GM12878 (cell line): ENCODE results near the gene PLXNC1. TPM values are rescaled to one million over a fixed set of nuclear protein-coding genes. Genes with fewer than 3 reads are reported as not detected.

Source experiments
- ATAC-seq: fragments of 200-7000 bp; cut with Tn5 transposase; 3 replicates; pipeline ENCODE4 v1.9.1; 2020; ENCODE audit warnings: mild to moderate bottlenecking, moderate library complexity
- BruUV-seq: library from RNA; stranded (reverse); fragments of 400-500 nt; replicated peaks from 2 replicates; lab custom pipeline; 2021; lab: Mats Ljungman, UMichigan
- CTCF ChIA-PET: fragments of 300-600 bp; sonication (Branson Sonifier 250); formaldehyde crosslinking; extraction: SDS; loops from one replicate; lab custom pipeline; 2021; ENCODE audit warnings: inconsistent platforms; lab: Yijun Ruan, JAX
- POLR2A ChIA-PET: fragments of 350-600 bp; formaldehyde crosslinking; extraction: SDS; loops from one replicate; lab custom pipeline; 2021; ENCODE audit warnings: inconsistent platforms; lab: Charles Lee
- RAD21 ChIA-PET: fragments of 300-600 bp; sonication (Branson Sonifier 250); formaldehyde crosslinking; loops from one replicate; lab custom pipeline; 2023; ENCODE audit warnings: antibody characterized with exemption; ENCODE audit not compliant: unreplicated experiment; lab: Charles Lee
- SMC1A ChIA-PET: fragments of 300-600 bp; sonication (Branson Sonifier 250); formaldehyde crosslinking; loops from one replicate; lab custom pipeline; 2023; ENCODE audit not compliant: unreplicated experiment, uncharacterized antibody; lab: Charles Lee
- DNase-seq: peaks from one replicate; pipeline ENCODE4 v3.0.0-alpha.2; 2011; ENCODE audit warnings: low read depth, low spot score
- FAIRE-seq: peaks from 3 replicates; lab custom pipeline; 2011; peaks lifted over from hg19 to GRCh38; lab: Jason Lieb, UNC
- H2AFZ ChIP-seq: 2 replicates; pipeline ENCODE4 v1.6.0; 2011; ENCODE audit warnings: low read depth, low read length, control low read depth; ENCODE audit not compliant: control insufficient read depth
- H3K27ac ChIP-seq: 2 replicates; pipeline ENCODE4 v1.5.1; 2011; ENCODE audit warnings: control low read depth; ENCODE audit not compliant: control insufficient read depth, insufficient read depth
- H3K27me3 ChIP-seq, 2 experiments: replicated peaks in 1 of 2; 2 replicates each; pipeline versions ENCODE4 v1.6.0 to v1.6.1; 2011; ENCODE audit warnings: low read length in 1 of 2; ENCODE audit not compliant: control insufficient read depth in 2 of 2, insufficient read depth in 2 of 2
- H3K36me3 ChIP-seq, 2 experiments: 2 replicates each; pipeline ENCODE4 v1.5.1; 2011; ENCODE audit warnings: low read length in 1 of 2; ENCODE audit not compliant: control insufficient read depth in 2 of 2, insufficient read depth in 2 of 2
- H3K4me1 ChIP-seq: 2 replicates; pipeline ENCODE4 v1.6.1; 2011; ENCODE audit warnings: mild to moderate bottlenecking, low read length, moderate library complexity, mixed read lengths; ENCODE audit not compliant: control insufficient read depth, insufficient read depth
- H3K4me2 ChIP-seq: 2 replicates; pipeline ENCODE4 v1.6.0; 2011; ENCODE audit warnings: control low read depth; ENCODE audit not compliant: control insufficient read depth, insufficient read depth
- H3K4me3 ChIP-seq: fragments of 200-600 bp; sonication (generic); 2 replicates; pipeline ENCODE4 v1.5.1; 2016
- H3K79me2 ChIP-seq: 2 replicates; pipeline ENCODE4 v1.6.0; 2011; ENCODE audit warnings: low read length; ENCODE audit not compliant: control insufficient read depth, insufficient read depth
- H3K9ac ChIP-seq: 2 replicates; pipeline ENCODE4 v1.8.0; 2011; ENCODE audit warnings: low read length, control low read depth, mixed read lengths; ENCODE audit not compliant: control insufficient read depth, insufficient read depth
- H3K9me3 ChIP-seq: replicated peaks from 3 replicates; pipeline ENCODE4 v1.5.1; 2011; ENCODE audit warnings: mild to moderate bottlenecking, low read length; ENCODE audit not compliant: control insufficient read depth, insufficient read depth
- H4K20me1 ChIP-seq: 2 replicates; pipeline ENCODE4 v1.6.0; 2011; ENCODE audit not compliant: control insufficient read depth, insufficient read depth
- ATF2 ChIP-seq: IDR thresholded peaks from 2 replicates; pipeline ENCODE4 v1.6.1; 2012; ENCODE audit warnings: low read length, inconsistent platforms
- BACH1 ChIP-seq: fragments of 450-650 bp; IDR thresholded peaks from 2 replicates; pipeline ENCODE4 v1.6.1; 2017; ENCODE audit warnings: mild to moderate bottlenecking, borderline replicate concordance
- FOS ChIP-seq: IDR thresholded peaks from 3 replicates; pipeline ENCODE4 v1.6.1; 2011; ENCODE audit warnings: borderline replicate concordance; ENCODE audit not compliant: insufficient read length; ENCODE audit errors: extremely low read depth
- MAX ChIP-seq: IDR thresholded peaks from 2 replicates; pipeline ENCODE4 v1.6.1; 2012; ENCODE audit warnings: low read depth, low read length, improper control_type of control experiment
- MEF2A ChIP-seq: IDR thresholded peaks from 2 replicates; pipeline ENCODE4 v1.6.1; 2011; ENCODE audit warnings: low read depth, mild to moderate bottlenecking, low read length, moderate library complexity; ENCODE audit not compliant: insufficient read depth
- MEF2B ChIP-seq: fragments of 450-650 bp; IDR thresholded peaks from 2 replicates; pipeline ENCODE4 v1.6.1; 2018; ENCODE audit warnings: mild to moderate bottlenecking, moderate library complexity; ENCODE audit not compliant: partially characterized antibody, poor library complexity, severe bottlenecking
- NBN ChIP-seq: fragments of 450-650 bp; IDR thresholded peaks from 2 replicates; pipeline ENCODE4 v1.6.1; 2016
- NFXL1 ChIP-seq: fragments of 450-650 bp; IDR thresholded peaks from 2 replicates; pipeline ENCODE4 v1.6.1; 2017; ENCODE audit warnings: antibody characterized with exemption, mild to moderate bottlenecking, borderline replicate concordance
- NRF1 ChIP-seq: conservative IDR thresholded peaks from 2 replicates; pipeline ENCODE4 v1.6.1; 2011; ENCODE audit warnings: mild to moderate bottlenecking, low read depth, low read length, improper control_type of control experiment
- POLR2AphosphoS2 ChIP-seq: IDR thresholded peaks from 2 replicates; pipeline ENCODE4 v1.6.1; 2011; ENCODE audit warnings: low read depth, mild to moderate bottlenecking, low read length, improper control_type of control experiment, moderate library complexity
- POLR2AphosphoS5 ChIP-seq: IDR thresholded peaks from 2 replicates; pipeline ENCODE4 v1.6.1; 2011; ENCODE audit warnings: mild to moderate bottlenecking, low read length, inconsistent platforms
- RBBP5 ChIP-seq: fragments of 200-600 bp; sonication (generic); conservative IDR thresholded peaks from 2 replicates; pipeline ENCODE4 v1.6.1; 2016
- RELB ChIP-seq: fragments of 450-650 bp; IDR thresholded peaks from 2 replicates; pipeline ENCODE4 v1.6.1; 2017; ENCODE audit warnings: low read depth, mild to moderate bottlenecking, moderate library complexity
- SRF ChIP-seq, 2 experiments: IDR thresholded peaks; 2 replicates each; pipeline ENCODE4 v1.6.1; 2011; ENCODE audit warnings: low read depth in 2 of 2, low read length in 2 of 2, mild to moderate bottlenecking in 1 of 2, moderate library complexity in 1 of 2
- ZNF207 ChIP-seq: fragments of 450-650 bp; IDR thresholded peaks from 2 replicates; pipeline ENCODE4 v1.6.1; 2014; ENCODE audit warnings: antibody characterized with exemption, mild to moderate bottlenecking, borderline replicate concordance
- WGBS: methylation state at CpG from one replicate; pipeline ENCODE4 v1.1.6; 2016; ENCODE audit warnings: low lambda C conversion rate; ENCODE audit not compliant: insufficient replicate concordance, insufficient coverage; ENCODE audit errors: missing lambda C conversion rate; 5-methylcytosine and 5-hydroxymethylcytosine counted together
- in situ Hi-C: fragments of 300-500 bp; cut with MboI; formaldehyde crosslinking; loops from 9 replicates; pipeline ENCODE4 v1.14.3; 2018; ENCODE audit warnings: mixed read lengths
- intact Hi-C: fragments of 100-400 bp; cut with micrococcal nuclease; formaldehyde crosslinking; loops from one replicate; pipeline ENCODE4 v1.14.2; 2022; ENCODE audit not compliant: unreplicated experiment
- polyA plus RNA-seq, 11 experiments: library from polyadenylated mRNA; depleted of rRNA in 4 of 11; unstranded in 6 of 11; stranded (reverse) in 5 of 11; fragments of >200 nt; fragmentation: Nextera tagmentation in 4 of 11; fragmentation: Illumina TruSeq in 1 of 11; extraction: Ambion mirVana in 4 of 11; extraction: Trizol in 1 of 11; gene quantifications; 1 replicate in 1 of 11; 2 replicates in 10 of 11; pipeline versions ENCODE4 v1.2.1 to v1.2.3, GENCODE V29; 2011 to 2016; ENCODE audit warnings: inconsistent platforms in 2 of 11, missing spikeins in 2 of 11, low read depth in 1 of 11
- total RNA-seq, 4 experiments: library from RNA; depleted of rRNA in 3 of 4; stranded (reverse); fragments of >200 nt in 3 of 4; fragmentation: Illumina TruSeq in 1 of 4; extraction: Trizol in 1 of 4; gene quantifications; 2 replicates each; pipeline versions ENCODE4 v1.2.1 to v1.2.3, GENCODE V29; 2013 to 2021
- TF ChIP-seq, protein P1 (sequence below): fragments of 450-650 bp; IDR thresholded peaks from 2 replicates; pipeline ENCODE4 v1.6.1; 2017; ENCODE audit warnings: borderline replicate concordance

Gene PLXNC1
- total and polyA plus RNA-seq, 10 of the 15 experiments (the other 5 are each of a cell fraction or from before 2014, with no cell fraction given): 5.2 to 41.2 (median 24.6) TPM

DNA sequence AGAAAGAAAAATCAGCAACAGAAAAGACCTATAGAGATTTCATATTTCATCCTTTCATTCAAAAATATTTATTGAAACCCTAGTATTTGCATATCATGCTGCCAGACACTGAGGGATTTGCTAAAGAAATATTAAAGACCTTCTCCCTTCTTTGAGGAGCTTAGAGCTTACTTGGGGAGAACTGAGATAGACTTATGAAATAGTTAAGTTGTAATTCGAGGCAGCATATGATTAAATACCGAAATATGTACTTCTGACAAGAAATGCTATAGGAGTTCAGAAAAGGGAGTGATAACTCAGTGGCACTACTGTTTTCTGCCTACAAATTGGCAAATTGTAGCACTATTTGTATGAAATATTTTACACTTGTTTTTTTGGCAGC is 59.1 kb downstream of the PLXNC1 start (continued):
- TF ChIP-seq ATF2 (no peak), SRF (IDR thresholded peaks at IDR 0.05; ENCODE audit: low read depth in 2 of 2, low read length in 2 of 2) (no peak), NBN (no peak), MEF2A (no peak), MEF2B (no peak), FOS (no peak), POLR2AphosphoS5 (no peak)

- Histone ChIP-seq H3K4me1 (peaks cover 47% of the 10 kb centered on the region), H3K9ac (peak overlapping the region; percentile 82), H4K20me1 (no peaks in the 10 kb centered on the region), H3K4me2 (peak overlapping the region; percentile 70), H3K27ac (peak overlapping the region; percentile 100), H2AFZ (no peak overlapping the region; the same call in 1 of the 2 replicates), H3K79me2 (peaks cover 39% of the 10 kb centered on the region), H3K9me3 (no peaks in the 10 kb centered on the region), H3K27me3 (no peaks in the 10 kb centered on the region), H3K36me3 (peaks cover 4 to 11% of the 10 kb centered on the region in 2 experiments; a peak in 3 of 4 replicates), H3K4me3 (peak overlapping the region; percentile 58)
- in situ Hi-C loops: no loop called here
- POLR2A ChIA-PET: interaction anchor here (0.7 to 6.3 kb wide), 16 partner anchors 9 to 98 kb away, joined by 3 to 56 read pairs (median 6); partner anchors contain the start of gene PLXNC1
- SMC1A ChIA-PET: interaction anchor here (0.6 to 13.0 kb wide), 29 partner anchors 8 to 792 kb away, joined by 3 to 238 read pairs (median 5); partner anchors contain the start of gene PLXNC1
- ATAC-seq: peak; percentile 78
- peak; percentile 89 for DNase-seq
- 0% methylated on average over 14 of the region's 14 CpGs for WGBS
- FAIRE-seq: peak; percentile 84
- CTCF ChIA-PET: interaction anchor here (0.6 to 2.4 kb wide), 21 partner anchors 9 to 227 kb away, joined by 3 to 19 read pairs (median 4); no protein-coding TSS in a partner anchor
- intact Hi-C loops: loop anchor here (1.0 kb wide), 3 partner anchors 20 to 54 kb away; no protein-coding TSS in a partner anchor
- no TSS peak for BruUV-seq
- RAD21 ChIA-PET: interaction anchor here (0.8 to 9.5 kb wide), 25 partner anchors 8 to 171 kb away, joined by 3 to 113 read pairs (median 7); partner anchors contain the start of gene PLXNC1
- TF ChIP-seq, protein P1, sequence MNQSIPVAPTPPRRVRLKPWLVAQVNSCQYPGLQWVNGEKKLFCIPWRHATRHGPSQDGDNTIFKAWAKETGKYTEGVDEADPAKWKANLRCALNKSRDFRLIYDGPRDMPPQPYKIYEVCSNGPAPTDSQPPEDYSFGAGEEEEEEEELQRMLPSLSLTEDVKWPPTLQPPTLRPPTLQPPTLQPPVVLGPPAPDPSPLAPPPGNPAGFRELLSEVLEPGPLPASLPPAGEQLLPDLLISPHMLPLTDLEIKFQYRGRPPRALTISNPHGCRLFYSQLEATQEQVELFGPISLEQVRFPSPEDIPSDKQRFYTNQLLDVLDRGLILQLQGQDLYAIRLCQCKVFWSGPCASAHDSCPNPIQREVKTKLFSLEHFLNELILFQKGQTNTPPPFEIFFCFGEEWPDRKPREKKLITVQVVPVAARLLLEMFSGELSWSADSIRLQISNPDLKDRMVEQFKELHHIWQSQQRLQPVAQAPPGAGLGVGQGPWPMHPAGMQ: no peak
- peak; percentile 88 for TF ChIP-seq RELB
- TF ChIP-seq FOS: no peak
- 0 out of 2 replicates have a peak, but pooled peaks have one; percentile 39 for TF ChIP-seq ZNF207
- TF ChIP-seq BACH1: no peak; the same call in 1 of the 2 replicates
- peak; percentile 66; the same call in 1 of the 2 replicates for TF ChIP-seq POLR2AphosphoS2
- TF ChIP-seq NRF1: no peak
- no peak for TF ChIP-seq MAX
- peak; percentile 87; the same call in 1 of the 2 replicates for TF ChIP-seq RBBP5
- TF ChIP-seq NFXL1: no peak
These were observed 59.7 kb downstream of the PLXNC1 start for GRCh38 chr12:94207849-94208621.
